A549 (cell line): Measurements from ENCODE around the gene LAMP1. TPM values are rescaled to one million over a fixed set of nuclear protein-coding genes. Genes with fewer than 3 reads are reported as not detected.

Experiments used
- ATAC-seq, 2 experiments: fragments of 200-7000 bp in 1 of 2; fragments of >200 bp in 1 of 2; cut with Nextera tagmentation in 1 of 2; cut with Tn5 transposase in 1 of 2; 3 replicates each; pipeline versions ENCODE4 v1.8.0 to v1.9.1; 2018 to 2020; ENCODE audit warnings: mild to moderate bottlenecking in 1 of 2, moderate library complexity in 1 of 2
- CTCF ChIA-PET: fragments of 300-600 bp; sonication (Branson Sonifier 250); formaldehyde crosslinking; extraction: SDS; loops from one replicate; lab custom pipeline; 2021; ENCODE audit warnings: antibody characterized with exemption, inconsistent platforms; lab: Yijun Ruan, JAX
- POLR2A ChIA-PET: fragments of 350-600 bp; formaldehyde crosslinking; extraction: SDS; loops from one replicate; lab custom pipeline; 2021; ENCODE audit warnings: antibody characterized with exemption, inconsistent platforms; lab: Yijun Ruan, JAX
- DNase-seq, 2 experiments: peaks; one replicate each; pipeline versions ENCODE4 v3.0.0 to v3.0.0-alpha.2; 2011 to 2016; ENCODE audit warnings: low read depth in 1 of 2, low spot score in 1 of 2
- FAIRE-seq: peaks from 2 replicates; lab custom pipeline; 2011; peaks lifted over from hg19 to GRCh38; lab: Jason Lieb, UNC
- H3K27ac ChIP-seq, 2 experiments: fragments of >200 bp; sonication (Bioruptor Twin); formaldehyde crosslinking; 3 replicates each; pipeline ENCODE4 v1.5.1; 2016 to 2017
- H3K4me1 ChIP-seq: fragments of >200 bp; sonication (Bioruptor Twin); formaldehyde crosslinking; 3 replicates; pipeline ENCODE4 v1.6.1; 2016
- H3K4me2 ChIP-seq: fragments of >200 bp; sonication (Bioruptor Twin); formaldehyde crosslinking; 3 replicates; pipeline ENCODE4 v1.6.1; 2016
- H3K4me3 ChIP-seq: fragments of >200 bp; sonication (Bioruptor Twin); formaldehyde crosslinking; 3 replicates; pipeline ENCODE4 v1.5.1; 2016
- H3K9me3 ChIP-seq: fragments of >200 bp; sonication (Bioruptor Twin); formaldehyde crosslinking; 3 replicates; pipeline ENCODE4 v1.6.1; 2016
- BHLHE40 ChIP-seq: IDR thresholded peaks from 2 replicates; pipeline ENCODE4 v1.6.1; 2012; ENCODE audit warnings: low read depth, low read length, inconsistent platforms
- CHD2 ChIP-seq: fragments of 150-350 bp; IDR thresholded peaks from 2 replicates; pipeline ENCODE4 v1.6.1; 2014; ENCODE audit warnings: low read length; ENCODE audit not compliant: partially characterized antibody
- CHD4 ChIP-seq: fragments of 200-600 bp; sonication (generic); IDR thresholded peaks from 2 replicates; pipeline ENCODE4 v1.6.1; 2016; ENCODE audit warnings: antibody characterized with exemption, mild to moderate bottlenecking, borderline replicate concordance
- CTCF ChIP-seq: fragments of >200 bp; sonication (Bioruptor Twin); formaldehyde crosslinking; IDR thresholded peaks from 3 replicates; pipeline ENCODE4 v1.5.1; 2016
- EHF ChIP-seq: fragments of 250-450 bp; sonication (Bioruptor Pico); IDR thresholded peaks from 2 replicates; pipeline ENCODE4 v1.5.0; 2020; ENCODE audit warnings: mild to moderate bottlenecking
- EHMT2 ChIP-seq: fragments of 200-600 bp; sonication (generic); IDR thresholded peaks from 2 replicates; pipeline ENCODE4 v1.6.1; 2016; ENCODE audit warnings: antibody characterized with exemption, low read depth, mild to moderate bottlenecking, moderate library complexity
- ELK1 ChIP-seq: fragments of 150-350 bp; IDR thresholded peaks from 2 replicates; pipeline ENCODE4 v1.6.1; 2014; ENCODE audit warnings: low read depth, mild to moderate bottlenecking, low read length
- EP300 ChIP-seq, 2 experiments: fragments of >200 bp; sonication (Bioruptor Twin); formaldehyde crosslinking; IDR thresholded peaks; 2 replicates in 1 of 2; 3 replicates in 1 of 2; pipeline ENCODE4 v1.6.1; 2016 to 2017
- ESRRA ChIP-seq: fragments of 150-350 bp; IDR thresholded peaks from 2 replicates; pipeline ENCODE4 v1.6.1; 2014; ENCODE audit warnings: mild to moderate bottlenecking, low read length, borderline replicate concordance
- FOSL2 ChIP-seq, 2 experiments: fragments of 450-650 bp in 1 of 2; fragments of >200 bp in 1 of 2; sonication (Bioruptor Twin) in 1 of 2; formaldehyde crosslinking; IDR thresholded peaks; 2 replicates each; pipeline versions ENCODE4 v1.5.0 to v1.6.1; 2016 to 2020; ENCODE audit warnings: mild to moderate bottlenecking in 1 of 2, moderate library complexity in 1 of 2
- HES2 ChIP-seq: fragments of >200 bp; sonication (Bioruptor Twin); formaldehyde crosslinking; IDR thresholded peaks from 2 replicates; pipeline ENCODE4 v1.6.1; 2016
- HMGXB4 ChIP-seq: fragments of 250-450 bp; sonication (Bioruptor Pico); IDR thresholded peaks from 2 replicates; pipeline ENCODE4 v1.5.0; 2021; ENCODE audit warnings: mild to moderate bottlenecking, moderate library complexity, borderline replicate concordance
- HOXA7 ChIP-seq: fragments of 250-450 bp; sonication (Bioruptor Pico); IDR thresholded peaks from 2 replicates; pipeline ENCODE4 v1.5.0; 2020; ENCODE audit warnings: mild to moderate bottlenecking, moderate library complexity
- JUN ChIP-seq, 2 experiments: fragments of >200 bp; sonication (Bioruptor Twin); formaldehyde crosslinking; IDR thresholded peaks; 2 replicates in 1 of 2; 3 replicates in 1 of 2; pipeline ENCODE4 v1.6.1; 2016 to 2017
- JUNB ChIP-seq: fragments of >200 bp; sonication (Bioruptor Twin); formaldehyde crosslinking; IDR thresholded peaks from 2 replicates; pipeline ENCODE4 v1.6.1; 2016
- KDM1A ChIP-seq: fragments of 200-600 bp; sonication (generic); IDR thresholded peaks from 2 replicates; pipeline ENCODE4 v1.6.1; 2016; ENCODE audit warnings: low read depth, mild to moderate bottlenecking
- KDM5A ChIP-seq: fragments of 200-600 bp; sonication (generic); IDR thresholded peaks from 2 replicates; pipeline ENCODE4 v1.6.1; 2016; ENCODE audit warnings: antibody characterized with exemption, mild to moderate bottlenecking
- MAZ ChIP-seq: fragments of 150-350 bp; IDR thresholded peaks from 2 replicates; pipeline ENCODE4 v1.6.1; 2014; ENCODE audit warnings: antibody characterized with exemption, low read depth, low read length, borderline replicate concordance
- NFE2L2 ChIP-seq: fragments of 150-350 bp; conservative IDR thresholded peaks from 2 replicates; pipeline ENCODE4 v1.6.1; 2014; ENCODE audit warnings: low read length
- NPAS2 ChIP-seq: fragments of 250-450 bp; sonication (Bioruptor Pico); IDR thresholded peaks from 2 replicates; pipeline ENCODE4 v1.8.0; 2022; ENCODE audit warnings: mild to moderate bottlenecking, moderate library complexity, borderline replicate concordance
- NR3C1 ChIP-seq: fragments of >200 bp; sonication (Bioruptor Twin); formaldehyde crosslinking; IDR thresholded peaks from 3 replicates; pipeline ENCODE4 v1.6.1; 2017
- POLR2A ChIP-seq: IDR thresholded peaks from 2 replicates; pipeline ENCODE4 v1.6.1; 2012; ENCODE audit warnings: mild to moderate bottlenecking, low read length
- POLR2AphosphoS2 ChIP-seq: conservative IDR thresholded peaks from 2 replicates; pipeline ENCODE4 v1.6.1; 2012; ENCODE audit warnings: low read length, improper control_type of control experiment, inconsistent platforms
- RARB ChIP-seq: fragments of 250-450 bp; sonication (Bioruptor Pico); IDR thresholded peaks from 2 replicates; pipeline ENCODE4 v1.8.0; 2021; ENCODE audit warnings: mild to moderate bottlenecking, moderate library complexity
- RCOR1 ChIP-seq: fragments of 150-350 bp; IDR thresholded peaks from 2 replicates; pipeline ENCODE4 v1.6.1; 2014; ENCODE audit warnings: antibody characterized with exemption, low read length, low read depth
- RFX5 ChIP-seq: fragments of 450-650 bp; IDR thresholded peaks from 2 replicates; pipeline ENCODE4 v1.7.1; 2014; ENCODE audit warnings: antibody characterized with exemption, mild to moderate bottlenecking, moderate library complexity
- TFCP2L1 ChIP-seq: fragments of 250-450 bp; sonication (Bioruptor Pico); IDR thresholded peaks from 2 replicates; pipeline ENCODE4 v1.5.0; 2021; ENCODE audit warnings: mild to moderate bottlenecking
- TP53 ChIP-seq: fragments of 250-450 bp; sonication (Bioruptor Pico); IDR thresholded peaks from 2 replicates; pipeline ENCODE4 v1.5.0; 2021; ENCODE audit warnings: mild to moderate bottlenecking, moderate library complexity
- USF2 ChIP-seq: fragments of 450-650 bp; IDR thresholded peaks from 2 replicates; pipeline ENCODE4 v1.6.1; 2014; ENCODE audit warnings: antibody characterized with exemption
- ZC3H11A ChIP-seq: fragments of 450-650 bp; IDR thresholded peaks from 2 replicates; pipeline ENCODE4 v1.6.1; 2014; ENCODE audit warnings: antibody characterized with exemption, mild to moderate bottlenecking
- ZFP36 ChIP-seq: fragments of 450-650 bp; IDR thresholded peaks from 2 replicates; pipeline ENCODE4 v1.6.1; 2014; ENCODE audit warnings: borderline replicate concordance; ENCODE audit not compliant: partially characterized antibody
- WGBS: methylation state at CpG from one replicate; pipeline ENCODE4 v1.1.6; 2017; ENCODE audit errors: missing lambda C conversion rate; 5-methylcytosine and 5-hydroxymethylcytosine counted together
- polyA plus RNA-seq, 4 experiments: library from polyadenylated mRNA; depleted of rRNA in 3 of 4; stranded (reverse); fragments of >200 nt; fragmentation: RNase III in 1 of 4; extraction: RNeasy Plus Mini Kit Qiagen cat#74134 plus additional on column Dnase treatment in 1 of 4; gene quantifications; 2 replicates in 3 of 4; 3 replicates in 1 of 4; pipeline ENCODE4 v1.2.3, GENCODE V29; 2011 to 2017

Gene LAMP1
- polyA plus RNA-seq, 2 of the 4 experiments (the other 2 are of a cell fraction): 58.7 to 114 TPM

- Histone ChIP-seq H3K4me1 (no peaks in the 10 kb centered on the region), H3K9me3 (no peaks in the 10 kb centered on the region), H3K27ac (no peak overlapping the region), H3K4me3 (no peak overlapping the region), H3K4me2 (no peak overlapping the region)
- ATAC-seq (no peak), DNase-seq (no peak), FAIRE-seq (no peak)
- ChIA-PET POLR2A (no interaction called here), CTCF (interaction anchor here (0.6 to 0.8 kb wide), 2 partner anchors 34 to 35 kb away, joined by 3 read pairs; no protein-coding TSS in a partner anchor)
- WGBS: 88% methylated on average over 11 of the region's 11 CpGs
- no peak for TF ChIP-seq EP300 (IDR thresholded peaks at IDR 0.05)
- TF ChIP-seq ZFP36: no peak
- TF ChIP-seq TP53 (CRISPR knock-in tag): no peak
- no peak for TF ChIP-seq TFCP2L1 (CRISPR knock-in tag)
- TF ChIP-seq FOSL2 (IDR thresholded peaks at IDR 0.05): no peak
- no peak for TF ChIP-seq FOSL2 (CRISPR knock-in tag; IDR thresholded peaks at IDR 0.05)
- no peak for TF ChIP-seq NPAS2 (CRISPR knock-in tag)
- TF ChIP-seq HMGXB4 (CRISPR knock-in tag): no peak
- TF ChIP-seq RARB (CRISPR knock-in tag): no peak
- no peak for TF ChIP-seq CHD2
- no peak for TF ChIP-seq HES2
- no peak for TF ChIP-seq KDM1A
- TF ChIP-seq JUNB: no peak
- TF ChIP-seq ESRRA: no peak
- TF ChIP-seq CHD4: no peak
- TF ChIP-seq EHF (CRISPR knock-in tag): no peak
- TF ChIP-seq KDM5A: no peak
- no peak for TF ChIP-seq POLR2AphosphoS2
- TF ChIP-seq EHMT2: no peak
- TF ChIP-seq MAZ: no peak
- TF ChIP-seq RFX5: no peak
These were observed 62.5 kb downstream of the LAMP1 start for GRCh38 chr13:113359571-113359970.

- 98% methylated on average over 5 of the region's 6 CpGs for WGBS
- Histone ChIP-seq H3K9me3 (no peaks in the 10 kb centered on the region), H3K4me2 (no peak overlapping the region), H3K27ac (no peak overlapping the region), H3K4me3 (no peak overlapping the region), H3K4me1 (no peaks in the 10 kb centered on the region)
- POLR2A ChIA-PET: interaction anchor here (0.7 kb wide), 1 partner anchor 184 kb away, joined by 3 read pairs; no protein-coding TSS in a partner anchor
- CTCF ChIA-PET: interaction anchor here (0.6 to 0.8 kb wide), 2 partner anchors 33 to 34 kb away, joined by 3 read pairs; no protein-coding TSS in a partner anchor
- FAIRE-seq (no peak), ATAC-seq (no peak), DNase-seq (no peak)
- no peak for TF ChIP-seq ZC3H11A
- TF ChIP-seq EHF (CRISPR knock-in tag): no peak
- TF ChIP-seq NFE2L2: no peak
- TF ChIP-seq, all 56 proteins: peak for 0
These were observed 63.4 kb downstream of the LAMP1 start for GRCh38 chr13:113360446-113360845.

- DNase-seq: no peak
- no peak for ATAC-seq
- 92% methylated on average over 7 of the region's 7 CpGs for WGBS
- ChIA-PET POLR2A (no interaction called here), CTCF (interaction anchor here (0.9 kb wide), 1 partner anchor 10 kb away, joined by 3 read pairs; no protein-coding TSS in a partner anchor)
- no peaks in the 10 kb centered on the region for H3K4me1 ChIP-seq
- no peak overlapping the region for H3K4me2 ChIP-seq
- no peak for FAIRE-seq
- H3K9me3 ChIP-seq: no peaks in the 10 kb centered on the region
- no peak overlapping the region for H3K4me3 ChIP-seq
- no peak overlapping the region for H3K27ac ChIP-seq
- no peak for TF ChIP-seq POLR2A
- TF ChIP-seq NPAS2 (CRISPR knock-in tag): no peak
- TF ChIP-seq USF2: no peak
- no peak for TF ChIP-seq ELK1
- no peak for TF ChIP-seq HOXA7 (CRISPR knock-in tag)
- no peak for TF ChIP-seq JUN (IDR thresholded peaks at IDR 0.05)
- no peak for TF ChIP-seq NR3C1
- TF ChIP-seq CTCF: no peak
- TF ChIP-seq ZFP36: no peak
- TF ChIP-seq EP300 (IDR thresholded peaks at IDR 0.05): no peak
- no peak for TF ChIP-seq BHLHE40
- TF ChIP-seq RCOR1: no peak
These were observed 64.4 kb downstream of the LAMP1 start for GRCh38 chr13:113361406-113361805.
